Measurements from ENCODE around the gene SGPP1. TPM values are rescaled to one million over a fixed set of nuclear protein-coding genes. Genes with fewer than 3 reads are reported as not detected.

The SGPP1 gene
- total RNA-seq, 6 donors from 2014 or later: 9.4 to 27.8 (median 22.9) TPM

- H3K27ac ChIP-seq: no peak overlapping the region
- H3K4me1 ChIP-seq: no peaks in the 10 kb centered on the region
- no peak for TF ChIP-seq POLR2A (IDR thresholded peaks at IDR 0.05)
- TF ChIP-seq EP300 (IDR thresholded peaks at IDR 0.05): no peak
- no peak for TF ChIP-seq CTCF (IDR thresholded peaks at IDR 0.05)
- no peak for TF ChIP-seq POLR2AphosphoS5 (IDR thresholded peaks at IDR 0.05)
- ATAC-seq (ENCODE audit: low FRiP score in 2 of 2): no peak
- DNase-seq: no peak
- H3K9me3 ChIP-seq: no peaks in the 10 kb centered on the region
- H3K36me3 ChIP-seq: no peaks in the 10 kb centered on the region
- 82 to 83% methylated on average over 2 of the region's 2 CpGs for WGBS, 2 donors
- no peak overlapping the region for H3K4me3 ChIP-seq
- no peaks in the 10 kb centered on the region for H3K27me3 ChIP-seq
Observed at GRCh38 chr14:63701606-63702299, 26.1 kb downstream of the SGPP1 start.

- 89 to 90% methylated on average over 5 of the region's 5 CpGs for WGBS, 2 donors
- DNase-seq: no peak
- no peak overlapping the region for H3K4me3 ChIP-seq
- no peaks in the 10 kb centered on the region for H3K9me3 ChIP-seq
- no peak overlapping the region for H3K27ac ChIP-seq
- no peaks in the 10 kb centered on the region for H3K4me1 ChIP-seq
- ATAC-seq (ENCODE audit: low FRiP score in 2 of 2): no peak
- H3K36me3 ChIP-seq: no peaks in the 10 kb centered on the region
- H3K27me3 ChIP-seq: no peaks in the 10 kb centered on the region
- TF ChIP-seq EP300 (IDR thresholded peaks at IDR 0.05): no peak
- TF ChIP-seq CTCF (IDR thresholded peaks at IDR 0.05): no peak
- TF ChIP-seq POLR2AphosphoS5 (IDR thresholded peaks at IDR 0.05): no peak
- TF ChIP-seq POLR2A (IDR thresholded peaks at IDR 0.05): no peak
Observed at GRCh38 chr14:63692310-63693020, 35.4 kb downstream of the SGPP1 start.

- 86 to 95% methylated on average over 3 of the region's 3 CpGs for WGBS, 2 donors
- no peaks in the 10 kb centered on the region for H3K4me1 ChIP-seq
Observed at GRCh38 chr14:63689132-63689531, 38.7 kb downstream of the SGPP1 start.

GRCh38 chr14:63686926-63687325 lies 40.9 kb downstream of the SGPP1 start:
- Histone ChIP-seq H3K27ac (no peak overlapping the region), H3K9me3 (no peaks in the 10 kb centered on the region), H3K27me3 (no peaks in the 10 kb centered on the region), H3K4me1 (no peaks in the 10 kb centered on the region), H3K4me3 (no peak overlapping the region), H3K36me3 (peaks cover 0 to 6% (median 0%) of the 10 kb centered on the region in 4 donors)
- no peak for TF ChIP-seq POLR2AphosphoS5 (IDR thresholded peaks at IDR 0.05)
- TF ChIP-seq CTCF (IDR thresholded peaks at IDR 0.05): no peak
- TF ChIP-seq POLR2A (IDR thresholded peaks at IDR 0.05): no peak
- TF ChIP-seq EP300 (IDR thresholded peaks at IDR 0.05): no peak
- no peak for ATAC-seq (ENCODE audit: low FRiP score in 2 of 2)
- no peak for DNase-seq

More at GRCh38 chr14:63689132-63689531, 38.7 kb downstream of the SGPP1 start:
- Histone ChIP-seq H3K27me3 (no peaks in the 10 kb centered on the region), H3K27ac (no peak overlapping the region), H3K36me3 (peaks cover 0 to 6% (median 0%) of the 10 kb centered on the region in 4 donors), H3K4me3 (no peak overlapping the region), H3K9me3 (no peaks in the 10 kb centered on the region)
- no peak for TF ChIP-seq POLR2AphosphoS5 (IDR thresholded peaks at IDR 0.05)
- TF ChIP-seq CTCF (IDR thresholded peaks at IDR 0.05): no peak
- TF ChIP-seq EP300 (IDR thresholded peaks at IDR 0.05): no peak
- TF ChIP-seq POLR2A (IDR thresholded peaks at IDR 0.05): no peak
- no peak for ATAC-seq (ENCODE audit: low FRiP score in 2 of 2)
- no peak for DNase-seq

All from upper lobe of left lung (tissue), 6 donors.